Panc1 (cell line): ENCODE measurements around the gene KRTAP5-1. TPM values are rescaled to one million over a fixed set of nuclear protein-coding genes. Genes with fewer than 3 reads are reported as not detected.
"Not testable (repeated sequence)": the region's sequence is repeated elsewhere in the genome, so short reads cannot be mapped to it uniquely, and the experiment has no call there.

Experiments used
- ATAC-seq: fragments of 200-7000 bp; cut with Tn5 transposase; 2 replicates; pipeline ENCODE4 v1.9.1; 2020; ENCODE audit warnings: mild to moderate bottlenecking, moderate library complexity
- BruUV-seq: library from RNA; stranded (reverse); fragments of 400-500 nt; replicated peaks from 2 replicates; lab custom pipeline; 2021; lab: Mats Ljungman, UMichigan
- CTCF ChIA-PET: fragments of 300-600 bp; sonication (Branson Sonifier 250); formaldehyde crosslinking; loops from one replicate; lab custom pipeline; 2022; ENCODE audit warnings: antibody characterized with exemption; lab: Charles Lee
- POLR2A ChIA-PET: fragments of 300-600 bp; sonication (Branson Sonifier 250); formaldehyde crosslinking; loops from one replicate; lab custom pipeline; 2022; ENCODE audit warnings: antibody characterized with exemption; lab: Charles Lee
- DNase-seq: peaks from one replicate; pipeline ENCODE4 v3.0.0-alpha.2; 2010; ENCODE audit warnings: low read depth, low spot score
- H3K27ac ChIP-seq: 2 replicates; pipeline ENCODE4 v1.5.1; 2011; ENCODE audit warnings: mild to moderate bottlenecking, low read length, inconsistent platforms
- H3K27me3 ChIP-seq: fragments of 200-500 bp; sonication (Bioruptor generic); 2 replicates; pipeline ENCODE4 v1.6.0; 2014; ENCODE audit warnings: low read length, inconsistent platforms; ENCODE audit not compliant: control insufficient read depth, insufficient read depth
- H3K36me3 ChIP-seq: fragments of 200-500 bp; sonication (Bioruptor generic); 2 replicates; pipeline ENCODE4 v1.5.1; 2014; ENCODE audit warnings: inconsistent platforms, mild to moderate bottlenecking, low read length, moderate library complexity; ENCODE audit not compliant: control insufficient read depth, insufficient read depth
- H3K4me1 ChIP-seq: 2 replicates; pipeline ENCODE4 v1.5.1; 2011; ENCODE audit warnings: inconsistent platforms, mild to moderate bottlenecking, low read length, moderate library complexity; ENCODE audit not compliant: control insufficient read depth, insufficient read depth
- H3K4me3 ChIP-seq, 2 experiments: 2 replicates each; pipeline ENCODE4 v1.5.1; 2011 to 2012; ENCODE audit warnings: low read depth in 2 of 2, low read length in 2 of 2, mild to moderate bottlenecking in 2 of 2, inconsistent platforms in 1 of 2, moderate library complexity in 1 of 2
- H3K9me3 ChIP-seq: fragments of 200-500 bp; sonication (Bioruptor generic); 2 replicates; pipeline ENCODE4 v1.5.1; 2014; ENCODE audit warnings: low read depth, mild to moderate bottlenecking, inconsistent platforms, low read length, moderate library complexity; ENCODE audit not compliant: control insufficient read depth, insufficient read depth
- CTCF ChIP-seq: fragments of 450-650 bp; IDR thresholded peaks from 2 replicates; pipeline ENCODE4 v1.5.1; 2017; ENCODE audit warnings: mild to moderate bottlenecking
- POLR2AphosphoS5 ChIP-seq: IDR thresholded peaks from 2 replicates; pipeline ENCODE4 v1.6.1; 2012; ENCODE audit warnings: mild to moderate bottlenecking, low read depth, low read length, moderate library complexity
- REST ChIP-seq, 2 experiments: IDR thresholded peaks; 2 replicates each; pipeline ENCODE4 v1.6.1; 2011 to 2012; ENCODE audit warnings: low read depth in 2 of 2, control low read depth in 1 of 2, low read length in 1 of 2, mild to moderate bottlenecking in 1 of 2, moderate library complexity in 1 of 2; ENCODE audit not compliant: insufficient read depth in 1 of 2
- SIN3A ChIP-seq: IDR thresholded peaks from 2 replicates; pipeline ENCODE4 v1.6.1; 2012; ENCODE audit warnings: low read depth, mild to moderate bottlenecking, low read length, moderate library complexity, borderline replicate concordance; ENCODE audit not compliant: insufficient read depth
- TCF7L2 ChIP-seq: IDR thresholded peaks from 2 replicates; pipeline ENCODE4 v1.6.1; 2011; ENCODE audit warnings: mild to moderate bottlenecking, low read depth, low read length, inconsistent platforms
- in situ Hi-C: cut with HindIII; loops from 2 replicates; pipeline ENCODE4 v1.10.0; 2016; ENCODE audit warnings: low sequenced_read_pairs, low pct_unique_long_range_greater_than_20kb
- intact Hi-C: fragments of 100-400 bp; cut with micrococcal nuclease; formaldehyde crosslinking; loops from one replicate; pipeline ENCODE4 v1.10.0; 2022; ENCODE audit not compliant: unreplicated experiment
- total RNA-seq: library from RNA; stranded (reverse); gene quantifications from one replicate; pipeline ENCODE4 v1.2.1, GENCODE V29; 2021; ENCODE audit not compliant: unreplicated experiment

The KRTAP5-1 gene
- total RNA-seq, 1 experiment from 2014 or later, result not detected

- H3K4me1 ChIP-seq, H3K36me3 ChIP-seq, in situ Hi-C loops, H3K27me3 ChIP-seq, H3K4me3 ChIP-seq, POLR2A ChIA-PET, ATAC-seq, H3K9me3 ChIP-seq, intact Hi-C loops, H3K27ac ChIP-seq, DNase-seq, BruUV-seq: not testable (repeated sequence)
- CTCF ChIA-PET, result interaction anchor here (0.6 to 0.8 kb wide), 5 partner anchors 8 to 381 kb away, joined by 3 to 6 read pairs (median 3); no protein-coding TSS in a partner anchor
Measured at GRCh38 chr11:1607901-1608300, 22.8 kb upstream of the KRTAP5-1 start.

- H3K36me3 ChIP-seq, DNase-seq, H3K27ac ChIP-seq, H3K4me1 ChIP-seq, in situ Hi-C loops, H3K9me3 ChIP-seq, BruUV-seq, H3K27me3 ChIP-seq, intact Hi-C loops, H3K4me3 ChIP-seq: not testable (repeated sequence)
- ChIA-PET CTCF (interaction anchor here (0.6 to 0.8 kb wide), 4 partner anchors 8 to 380 kb away, joined by 3 to 6 read pairs (median 4); no protein-coding TSS in a partner anchor), POLR2A (interaction anchor here (0.6 kb wide), 1 partner anchor 39 kb away, joined by 14 read pairs; no protein-coding TSS in a partner anchor)
- ATAC-seq, result peak; percentile 38; the same call in 1 of the 2 replicates
Measured at GRCh38 chr11:1607156-1607845, 22.2 kb upstream of the KRTAP5-1 start.

- H3K27ac ChIP-seq, H3K4me1 ChIP-seq, BruUV-seq, ATAC-seq, H3K36me3 ChIP-seq, in situ Hi-C loops, POLR2A ChIA-PET, DNase-seq, intact Hi-C loops, H3K4me3 ChIP-seq, H3K9me3 ChIP-seq, H3K27me3 ChIP-seq: not testable (repeated sequence)
- CTCF ChIA-PET, result interaction anchor here (1.0 kb wide), 1 partner anchor 11 kb away, joined by 5 read pairs; no protein-coding TSS in a partner anchor
Measured at GRCh38 chr11:1605923-1606322, 20.8 kb upstream of the KRTAP5-1 start.

GRCh38 chr11:1604711-1605110 lies 19.6 kb upstream of the KRTAP5-1 start:
- no peaks in the 10 kb centered on the region for H3K36me3 ChIP-seq
- H3K27ac ChIP-seq, result no peak overlapping the region
- ChIA-PET CTCF (no interaction called here), POLR2A (no interaction called here)
- no TSS peak for BruUV-seq
- peaks cover 20% of the 10 kb centered on the region for H3K27me3 ChIP-seq
- TF ChIP-seq REST (IDR thresholded peaks at IDR 0.05; ENCODE audit: insufficient read depth in 1 of 2, low read depth in 2 of 2, low read length in 1 of 2) (no peak), CTCF (no peak), POLR2AphosphoS5 (no peak), TCF7L2 (no peak), SIN3A (no peak)
- ATAC-seq (no peak), DNase-seq (no peak)
- H3K9me3 ChIP-seq, result no peaks in the 10 kb centered on the region
- H3K4me1 ChIP-seq, result no peaks in the 10 kb centered on the region
- intact Hi-C loops (no loop called here), in situ Hi-C loops (no loop called here)
- no peak overlapping the region for H3K4me3 ChIP-seq
